Spinal cord (tissue), 10 donors: Measurements from ENCODE around the gene CGN. TPM values are rescaled to one million over a fixed set of nuclear protein-coding genes. Genes with fewer than 3 reads are reported as not detected.

ENCODE experiments used
- DNase-seq, 6 donors: peaks; one replicate each; pipeline versions ENCODE4 v3.0.0 to v3.0.0-alpha.2; 2013 to 2015; ENCODE audit warnings: low spot score in 6 of 6, low read depth in 4 of 6
- H3K27ac ChIP-seq: one replicate; pipeline ENCODE4 v1.5.1; 2013; ENCODE audit warnings: low read depth, low read length, control low read depth
- H3K27me3 ChIP-seq: one replicate; pipeline ENCODE4 v1.6.1; 2013; ENCODE audit warnings: low read length; ENCODE audit not compliant: control insufficient read depth, insufficient read depth
- H3K36me3 ChIP-seq: one replicate; pipeline ENCODE4 v1.6.1; 2013; ENCODE audit warnings: low read length; ENCODE audit not compliant: control insufficient read depth, insufficient read depth
- H3K4me1 ChIP-seq: one replicate; pipeline ENCODE4 v1.6.1; 2013; ENCODE audit warnings: low read length; ENCODE audit not compliant: control insufficient read depth, insufficient read depth
- H3K4me3 ChIP-seq: one replicate; pipeline ENCODE4 v1.5.1; 2013; ENCODE audit warnings: low read depth, low read length, control low read depth
- H3K9me3 ChIP-seq: one replicate; pipeline ENCODE4 v1.6.1; 2013; ENCODE audit warnings: low read length; ENCODE audit not compliant: control insufficient read depth, insufficient read depth
- WGBS: methylation state at CpG from one replicate; pipeline ENCODE4 v1.1.5; 2013; ENCODE audit warnings: missing lambda C conversion rate; ENCODE audit not compliant: insufficient coverage; 5-methylcytosine and 5-hydroxymethylcytosine counted together
- polyA plus RNA-seq, 2 donors: library from polyadenylated mRNA; unstranded; fragments of 120-200 nt; gene quantifications; one replicate each; pipeline ENCODE4 v1.2.1, GENCODE V29; 2013; ENCODE audit not compliant: insufficient read length in 2 of 2
- total RNA-seq, 2 donors: library from RNA; depleted of rRNA in 1 of 2; stranded (reverse); fragments of 120-200 nt in 1 of 2; fragments of >200 nt in 1 of 2; gene quantifications; one replicate each; pipeline versions ENCODE4 v1.2.3 to v1.2.4, GENCODE V29; 2013 to 2014
- donor health status: healthy.

The CGN gene
- total and polyA plus RNA-seq, 4 donors = 2.4 to 14.1 (median 5.5) TPM

GRCh38 chr1:151540982-151541377 lies 29.8 kb downstream of the CGN start:
- Histone ChIP-seq H3K27ac (no peak overlapping the region), H3K4me1 (peaks cover 20% of the 10 kb centered on the region), H3K9me3 (no peaks in the 10 kb centered on the region), H3K27me3 (no peaks in the 10 kb centered on the region), H3K36me3 (peaks cover 13% of the 10 kb centered on the region), H3K4me3 (peak overlapping the region; percentile 80)
- DNase-seq = peak in 2 of 6 donors; percentile 27 to 43
- 0% methylated on average over 2 of the region's 13 CpGs for WGBS

- peaks cover 7% of the 10 kb centered on the region for H3K36me3 ChIP-seq
- H3K27ac ChIP-seq = no peak overlapping the region
- H3K4me1 ChIP-seq = peaks cover 20% of the 10 kb centered on the region
- no CpG with 5 or more reads among the region's 5 CpGs for WGBS
- DNase-seq = no peak
- H3K9me3 ChIP-seq = no peaks in the 10 kb centered on the region
- H3K27me3 ChIP-seq = no peaks in the 10 kb centered on the region
- H3K4me3 ChIP-seq = no peak overlapping the region
Measured at GRCh38 chr1:151541752-151542151, 30.6 kb downstream of the CGN start.

- no peak overlapping the region for H3K4me3 ChIP-seq
Measured at GRCh38 chr1:151542710-151543129, 31.5 kb downstream of the CGN start.

GRCh38 chr1:151545542-151545941 lies 34.4 kb downstream of the CGN start:
- Histone ChIP-seq H3K9me3 (no peaks in the 10 kb centered on the region), H3K4me1 (peaks cover 11% of the 10 kb centered on the region), H3K4me3 (no peak overlapping the region), H3K27ac (no peak overlapping the region), H3K36me3 (no peaks in the 10 kb centered on the region), H3K27me3 (no peaks in the 10 kb centered on the region)
- no peak for DNase-seq
- 83% methylated on average over 1 of the region's 1 CpG for WGBS

More at GRCh38 chr1:151542710-151543129, 31.5 kb downstream of the CGN start:
- peak in 3 of 6 donors; percentile 7 to 60 (median 45) for DNase-seq
- WGBS = 38% methylated on average over 2 of the region's 3 CpGs
- no peak overlapping the region for H3K27ac ChIP-seq
- H3K9me3 ChIP-seq = no peaks in the 10 kb centered on the region
- no peaks in the 10 kb centered on the region for H3K27me3 ChIP-seq
- peaks cover 20% of the 10 kb centered on the region for H3K4me1 ChIP-seq
- no peaks in the 10 kb centered on the region for H3K36me3 ChIP-seq

GRCh38 chr1:151546011-151546925 lies 35.1 kb downstream of the CGN start:
- no peak for DNase-seq
- H3K4me3 ChIP-seq = no peak overlapping the region
- no peaks in the 10 kb centered on the region for H3K27me3 ChIP-seq
- H3K4me1 ChIP-seq = peaks cover 4% of the 10 kb centered on the region
- no peaks in the 10 kb centered on the region for H3K36me3 ChIP-seq
- 100% methylated on average over 1 of the region's 4 CpGs for WGBS
- H3K9me3 ChIP-seq = no peaks in the 10 kb centered on the region
- no peak overlapping the region for H3K27ac ChIP-seq

- peak in 2 of 6 donors; percentile 3 to 37 for DNase-seq
- Histone ChIP-seq H3K4me1 (peaks cover under 1% of the 10 kb centered on the region), H3K27ac (no peak overlapping the region), H3K4me3 (no peak overlapping the region), H3K27me3 (no peaks in the 10 kb centered on the region), H3K36me3 (no peaks in the 10 kb centered on the region), H3K9me3 (no peaks in the 10 kb centered on the region)
- 78% methylated on average over 6 of the region's 7 CpGs for WGBS
Measured at GRCh38 chr1:151547119-151547899, 36.1 kb downstream of the CGN start.

- H3K27ac ChIP-seq = no peak overlapping the region
- WGBS = 100% methylated on average over 2 of the region's 3 CpGs
Measured at GRCh38 chr1:151547900-151548230, 36.7 kb downstream of the CGN start.

GRCh38 chr1:151549199-151549598 lies 38.0 kb downstream of the CGN start:
- Histone ChIP-seq H3K27ac (no peak overlapping the region), H3K4me1 (no peaks in the 10 kb centered on the region), H3K9me3 (no peaks in the 10 kb centered on the region), H3K4me3 (no peak overlapping the region), H3K36me3 (no peaks in the 10 kb centered on the region), H3K27me3 (no peaks in the 10 kb centered on the region)
- no peak for DNase-seq
- WGBS = 57% methylated on average over 1 of the region's 2 CpGs

More at GRCh38 chr1:151547900-151548230, 36.7 kb downstream of the CGN start:
- Histone ChIP-seq H3K9me3 (no peaks in the 10 kb centered on the region), H3K4me3 (no peak overlapping the region), H3K36me3 (no peaks in the 10 kb centered on the region), H3K4me1 (no peaks in the 10 kb centered on the region), H3K27me3 (no peaks in the 10 kb centered on the region)
- DNase-seq = no peak

- H3K4me1 ChIP-seq = no peaks in the 10 kb centered on the region
- H3K27ac ChIP-seq = no peak overlapping the region
- WGBS = no CpG with 5 or more reads among the region's 4 CpGs
- DNase-seq = no peak
- H3K36me3 ChIP-seq = no peaks in the 10 kb centered on the region
- H3K4me3 ChIP-seq = no peak overlapping the region
- no peaks in the 10 kb centered on the region for H3K27me3 ChIP-seq
- no peaks in the 10 kb centered on the region for H3K9me3 ChIP-seq
Measured at GRCh38 chr1:151553659-151554058, 42.5 kb downstream of the CGN start.
